ENCODE data around the gene LIME1. TPM values are rescaled to one million over a fixed set of nuclear protein-coding genes. Genes with fewer than 3 reads are reported as not detected.

Gene LIME1
- total and polyA plus RNA-seq, 9 of the 15 experiments (the other 6 are each of a cell fraction or from before 2014, with no cell fraction given) = 0.11 to 17.1 (median 2.8) TPM; not detected in 2

DNA sequence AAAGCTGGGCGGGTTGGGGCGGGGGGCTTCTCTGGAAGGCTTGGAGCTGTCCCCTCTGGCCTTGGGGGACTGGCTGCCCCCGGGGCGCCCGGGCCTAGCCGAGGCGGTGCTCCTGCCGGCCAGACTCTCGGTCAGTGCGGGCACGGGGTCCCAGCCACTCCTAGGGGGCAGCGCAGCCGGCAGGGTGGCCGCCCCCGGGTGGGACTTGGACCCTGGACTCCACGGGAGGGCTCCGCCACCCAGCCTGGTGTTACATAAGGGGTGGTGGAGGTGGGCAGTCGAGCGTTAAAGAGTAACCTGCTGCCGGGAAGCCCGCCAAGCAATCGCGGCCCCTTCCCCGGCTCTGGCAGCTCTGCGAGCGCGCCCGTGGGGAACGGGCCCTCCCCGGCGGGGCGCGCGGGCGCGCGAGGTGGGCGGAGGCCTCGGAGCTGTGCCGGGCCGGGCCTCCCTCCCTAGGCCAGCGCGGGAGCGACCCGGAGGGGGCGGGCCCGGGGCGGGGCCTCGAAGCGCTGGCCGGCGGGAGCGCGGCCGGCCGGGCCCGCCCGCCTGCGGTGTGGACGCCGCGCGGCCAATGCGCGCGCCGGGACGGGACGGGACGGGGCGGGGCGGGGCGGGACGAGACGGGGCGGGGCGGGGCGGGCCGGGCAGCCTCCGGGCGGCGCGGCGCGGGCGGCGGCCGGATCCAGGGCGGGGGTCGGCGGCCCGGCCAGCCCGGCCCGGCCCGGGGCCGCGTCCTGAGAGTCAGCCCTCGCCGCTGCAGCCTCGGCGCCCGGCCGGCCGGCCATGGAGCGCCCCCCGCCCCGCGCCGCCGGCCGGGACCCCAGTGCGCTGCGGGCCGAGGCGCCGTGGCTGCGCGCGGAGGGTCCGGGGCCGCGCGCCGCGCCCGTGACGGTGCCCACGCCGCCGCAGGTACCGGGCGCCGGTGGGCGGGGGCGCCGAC is 2.9 kb downstream of the LIME1 start, which contains the start of gene SLC2A4RG (continued):
- no peak for TF ChIP-seq BRF2 (IDR thresholded peaks at IDR 0.05; ENCODE audit: borderline replicate concordance, insufficient read depth, insufficient read length)
- TF ChIP-seq ZNF12 (CRISPR knock-in tag; IDR thresholded peaks at IDR 0.05) = peak; percentile 75; the same call in 1 of the 2 replicates
- TF ChIP-seq NFIC (IDR thresholded peaks at IDR 0.05) = no peak
- TF ChIP-seq NFATC3 (IDR thresholded peaks at IDR 0.05) = no peak
- no peak for TF ChIP-seq ZFP36 (IDR thresholded peaks at IDR 0.05; ENCODE audit: low read depth, low read length, partially characterized antibody)
- no peak for TF ChIP-seq ESRRB (CRISPR knock-in tag; IDR thresholded peaks at IDR 0.05; ENCODE audit: borderline replicate concordance)
- TF ChIP-seq ZBTB7A (IDR thresholded peaks at IDR 0.05; ENCODE audit: borderline replicate concordance, control insufficient read depth, low read depth, low read length) = peak; percentile 46; the same call in 1 of the 2 replicates
- TF ChIP-seq, protein P1, sequence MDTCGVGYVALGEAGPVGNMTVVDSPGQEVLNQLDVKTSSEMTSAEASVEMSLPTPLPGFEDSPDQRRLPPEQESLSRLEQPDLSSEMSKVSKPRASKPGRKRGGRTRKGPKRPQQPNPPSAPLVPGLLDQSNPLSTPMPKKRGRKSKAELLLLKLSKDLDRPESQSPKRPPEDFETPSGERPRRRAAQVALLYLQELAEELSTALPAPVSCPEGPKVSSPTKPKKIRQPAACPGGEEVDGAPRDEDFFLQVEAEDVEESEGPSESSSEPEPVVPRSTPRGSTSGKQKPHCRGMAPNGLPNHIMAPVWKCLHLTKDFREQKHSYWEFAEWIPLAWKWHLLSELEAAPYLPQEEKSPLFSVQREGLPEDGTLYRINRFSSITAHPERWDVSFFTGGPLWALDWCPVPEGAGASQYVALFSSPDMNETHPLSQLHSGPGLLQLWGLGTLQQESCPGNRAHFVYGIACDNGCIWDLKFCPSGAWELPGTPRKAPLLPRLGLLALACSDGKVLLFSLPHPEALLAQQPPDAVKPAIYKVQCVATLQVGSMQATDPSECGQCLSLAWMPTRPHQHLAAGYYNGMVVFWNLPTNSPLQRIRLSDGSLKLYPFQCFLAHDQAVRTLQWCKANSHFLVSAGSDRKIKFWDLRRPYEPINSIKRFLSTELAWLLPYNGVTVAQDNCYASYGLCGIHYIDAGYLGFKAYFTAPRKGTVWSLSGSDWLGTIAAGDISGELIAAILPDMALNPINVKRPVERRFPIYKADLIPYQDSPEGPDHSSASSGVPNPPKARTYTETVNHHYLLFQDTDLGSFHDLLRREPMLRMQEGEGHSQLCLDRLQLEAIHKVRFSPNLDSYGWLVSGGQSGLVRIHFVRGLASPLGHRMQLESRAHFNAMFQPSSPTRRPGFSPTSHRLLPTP (IDR thresholded peaks at IDR 0.05; ENCODE audit: borderline replicate concordance, extremely low read depth, insufficient read length) = no peak
- TF ChIP-seq MCM3 (IDR thresholded peaks at IDR 0.05) = no peak
- TF ChIP-seq DMBX1 (CRISPR knock-in tag; IDR thresholded peaks at IDR 0.05; ENCODE audit: borderline replicate concordance) = no peak
- no peak for TF ChIP-seq TAF7 (tag; IDR thresholded peaks at IDR 0.05)
- no peak for TF ChIP-seq LEF1 (IDR thresholded peaks at IDR 0.05)
- 0 out of 2 replicates have a peak, but pooled peaks have one; percentile 1 for TF ChIP-seq HNRNPL (IDR thresholded peaks at IDR 0.05; ENCODE audit: low read depth, low read length)
- peak; percentile 46; the same call in 1 of the 2 replicates for TF ChIP-seq MTA3 (IDR thresholded peaks at IDR 0.05; ENCODE audit: borderline replicate concordance)
- no peak for TF ChIP-seq GABPB1 (CRISPR knock-in tag; IDR thresholded peaks at IDR 0.05)
- TF ChIP-seq CCNT2 (IDR thresholded peaks at IDR 0.05; ENCODE audit: borderline replicate concordance, extremely low read depth, insufficient read length, low read depth, low read length) = peak; percentile 53
- no peak for TF ChIP-seq PRMT5 (CRISPR knock-in tag; IDR thresholded peaks at IDR 0.05)
- no peak for TF ChIP-seq E2F4 (CRISPR knock-in tag; IDR thresholded peaks at IDR 0.05; ENCODE audit: low read depth)
- TF ChIP-seq TCF15 (CRISPR knock-in tag; IDR thresholded peaks at IDR 0.05) = no peak
- no peak for TF ChIP-seq CBFB (CRISPR knock-in tag; IDR thresholded peaks at IDR 0.05)
- TF ChIP-seq FOSL1 (tag; conservative IDR thresholded peaks at IDR 0.05) = 0 out of 2 replicates have a peak, but pooled peaks have one; percentile 12
- no peak for TF ChIP-seq NR1H2 (CRISPR knock-in tag; IDR thresholded peaks at IDR 0.05)
- no peak for TF ChIP-seq IFI16 (CRISPR knock-in tag; IDR thresholded peaks at IDR 0.05)
